H9 (cell line): ENCODE results near the gene SMIM36. TPM values are rescaled to one million over a fixed set of nuclear protein-coding genes. Genes with fewer than 3 reads are reported as not detected.

Experiments
- DNase-seq: peaks from one replicate; pipeline ENCODE4 v3.0.0-alpha.2; 2017
- H2AFZ ChIP-seq: one replicate; pipeline ENCODE4 v1.6.1; 2013; ENCODE audit warnings: mild to moderate bottlenecking, low read length, control low read depth, moderate library complexity
- H2AK5ac ChIP-seq: 2 replicates; pipeline ENCODE4 v1.6.1; 2013; ENCODE audit warnings: low read length, control low read depth, mixed read lengths; ENCODE audit not compliant: insufficient read length
- H2BK120ac ChIP-seq: one replicate; pipeline ENCODE4 v1.6.1; 2013; ENCODE audit warnings: low read depth, mild to moderate bottlenecking, low read length, control low read depth, inconsistent platforms; ENCODE audit not compliant: poor library complexity, severe bottlenecking
- H2BK12ac ChIP-seq: 2 replicates; pipeline ENCODE4 v1.6.1; 2013; ENCODE audit warnings: low read length, control low read depth, mixed read lengths, low read depth; ENCODE audit not compliant: insufficient read length
- H2BK15ac ChIP-seq: 2 replicates; pipeline ENCODE4 v1.6.1; 2013; ENCODE audit warnings: low read depth, low read length, control low read depth
- H2BK20ac ChIP-seq: one replicate; pipeline ENCODE4 v1.6.1; 2013; ENCODE audit warnings: low read depth, mild to moderate bottlenecking, low read length, control low read depth, inconsistent platforms; ENCODE audit not compliant: poor library complexity, severe bottlenecking
- H2BK5ac ChIP-seq: 2 replicates; pipeline ENCODE4 v1.6.1; 2013; ENCODE audit warnings: low read length, control low read depth, mixed read lengths; ENCODE audit not compliant: insufficient read length
- H3K14ac ChIP-seq: 2 replicates; pipeline ENCODE4 v1.6.1; 2013; ENCODE audit warnings: low read length, control low read depth; ENCODE audit not compliant: insufficient read depth
- H3K18ac ChIP-seq: 2 replicates; pipeline ENCODE4 v1.6.1; 2013; ENCODE audit warnings: low read depth, mild to moderate bottlenecking, mixed read lengths, low read length, control low read depth; ENCODE audit not compliant: insufficient read length
- H3K23ac ChIP-seq: 2 replicates; pipeline ENCODE4 v1.6.1; 2013; ENCODE audit warnings: low read length, control low read depth, mixed read lengths, low read depth; ENCODE audit not compliant: insufficient read length
- H3K23me2 ChIP-seq: 2 replicates; pipeline ENCODE4 v1.6.1; 2013; ENCODE audit warnings: low read depth, mild to moderate bottlenecking, mixed read lengths, low read length, control low read depth; ENCODE audit not compliant: insufficient read length, poor library complexity, severe bottlenecking
- H3K27ac ChIP-seq: 2 replicates; pipeline ENCODE4 v1.5.1; 2013; ENCODE audit warnings: low read length, control low read depth, mixed read lengths, low read depth; ENCODE audit not compliant: insufficient read length
- H3K27me3 ChIP-seq: 2 replicates; pipeline ENCODE4 v1.6.1; 2013; ENCODE audit warnings: low read length, control low read depth, inconsistent platforms; ENCODE audit not compliant: insufficient read depth
- H3K4ac ChIP-seq: 2 replicates; pipeline ENCODE4 v1.6.1; 2013; ENCODE audit warnings: low read depth, mild to moderate bottlenecking, control low read depth, inconsistent platforms, low read length, moderate library complexity
- H3K4me1 ChIP-seq: 2 replicates; pipeline ENCODE4 v1.6.1; 2013; ENCODE audit warnings: low read length, control low read depth, inconsistent platforms; ENCODE audit not compliant: insufficient read depth
- H3K4me2 ChIP-seq: 2 replicates; pipeline ENCODE4 v1.6.1; 2013; ENCODE audit warnings: low read length, control low read depth, mixed read lengths; ENCODE audit not compliant: insufficient read length, insufficient read depth
- H3K56ac ChIP-seq: 2 replicates; pipeline ENCODE4 v1.6.1; 2013; ENCODE audit warnings: low read depth, mild to moderate bottlenecking, mixed read lengths, low read length, control low read depth; ENCODE audit not compliant: insufficient read length
- H3K79me1 ChIP-seq: 2 replicates; pipeline ENCODE4 v1.6.1; 2013; ENCODE audit warnings: low read depth, mild to moderate bottlenecking, moderate library complexity, low read length, control low read depth, inconsistent platforms; ENCODE audit not compliant: insufficient read depth, poor library complexity, severe bottlenecking
- H3K79me2 ChIP-seq: 2 replicates; pipeline ENCODE4 v1.6.1; 2013; ENCODE audit warnings: low read length, control low read depth, inconsistent platforms; ENCODE audit not compliant: insufficient read depth
- H3K9ac ChIP-seq: 2 replicates; pipeline ENCODE4 v1.6.1; 2013; ENCODE audit warnings: low read length, control low read depth, mixed read lengths; ENCODE audit not compliant: insufficient read length; ENCODE audit errors: extremely low read depth
- H3K9me3 ChIP-seq: one replicate; pipeline ENCODE4 v1.6.1; 2013; ENCODE audit warnings: low read depth, low read length, inconsistent platforms; ENCODE audit not compliant: control insufficient read depth
- H3T11ph ChIP-seq: one replicate; pipeline ENCODE4 v1.6.1; 2013; ENCODE audit warnings: mild to moderate bottlenecking, low read length, control low read depth, inconsistent platforms
- H4K20me1 ChIP-seq: one replicate; pipeline ENCODE4 v1.6.1; 2013; ENCODE audit not compliant: control insufficient read depth, insufficient read length, insufficient read depth
- H4K5ac ChIP-seq: 2 replicates; pipeline ENCODE4 v1.6.1; 2013; ENCODE audit warnings: low read depth, mild to moderate bottlenecking, mixed read lengths, low read length, control low read depth; ENCODE audit not compliant: insufficient read length
- H4K8ac ChIP-seq: replicated peaks from 2 replicates; pipeline ENCODE4 v1.6.1; 2013; ENCODE audit warnings: low read length, control low read depth, mixed read lengths, low read depth; ENCODE audit not compliant: insufficient read length
- H4K91ac ChIP-seq: 2 replicates; pipeline ENCODE4 v1.6.1; 2013; ENCODE audit warnings: low read depth, mild to moderate bottlenecking, moderate library complexity, mixed read lengths, low read length, control low read depth; ENCODE audit not compliant: insufficient read length
- H3K27ac Mint-ChIP-seq, 3 experiments: 2 replicates in 2 of 3; 3 replicates in 1 of 3; pipeline ENCODE4 v1.8.0; 2020 to 2021; ENCODE audit warnings: mixed read lengths in 3 of 3, mild to moderate bottlenecking in 1 of 3, moderate library complexity in 1 of 3
- H3K27me3 Mint-ChIP-seq: 2 replicates; pipeline ENCODE4 v1.8.0; 2021; ENCODE audit warnings: low read depth, mild to moderate bottlenecking, moderate library complexity, mixed read lengths
- H3K36me3 Mint-ChIP-seq, 3 experiments: 2 replicates in 2 of 3; 3 replicates in 1 of 3; pipeline ENCODE4 v1.8.0; 2020 to 2021; ENCODE audit warnings: low read depth in 3 of 3, mixed read lengths in 3 of 3; ENCODE audit not compliant: insufficient read depth in 1 of 3
- H3K4me1 Mint-ChIP-seq, 2 experiments: 2 replicates each; pipeline ENCODE4 v1.8.0; 2020; ENCODE audit warnings: mixed read lengths in 2 of 2
- H3K4me3 Mint-ChIP-seq, 2 experiments: 2 replicates in 1 of 2; 3 replicates in 1 of 2; pipeline ENCODE4 v1.8.0; 2020 to 2021; ENCODE audit warnings: mild to moderate bottlenecking in 2 of 2, mixed read lengths in 2 of 2, moderate library complexity in 1 of 2
- H3K9me3 Mint-ChIP-seq, 2 experiments: 2 replicates in 1 of 2; 3 replicates in 1 of 2; pipeline ENCODE4 v1.8.0; 2020; ENCODE audit warnings: mild to moderate bottlenecking in 2 of 2, mixed read lengths in 2 of 2, moderate library complexity in 1 of 2
- WGBS: extraction: QIAGEN DNeasy Blood & Tissue Kit; methylation state at CpG from one replicate; pipeline ENCODE4 v1.1.7; 2013; ENCODE audit warnings: missing lambda C conversion rate, low lambda C conversion rate, mixed read lengths; ENCODE audit not compliant: insufficient read length; ENCODE audit errors: extremely low coverage; 5-methylcytosine and 5-hydroxymethylcytosine counted together
- long read RNA-seq: library from polyadenylated mRNA; unstranded; transcript quantifications from one replicate; pipeline ENCODE4 v2.0.0, GENCODE V29; 2020
- total RNA-seq: library from RNA; stranded (reverse); gene quantifications from 2 replicates; pipeline ENCODE4 v1.2.1, GENCODE V29; 2021
- TF ChIP-seq, protein P1 (sequence below): fragments of 200-600 bp; sonication (generic); conservative IDR thresholded peaks from 3 replicates; pipeline ENCODE4 v1.8.0; 2021; ENCODE audit warnings: antibody characterized with exemption, mild to moderate bottlenecking

The SMIM36 gene
- total RNA-seq, result not detected in 2 replicates
- long read RNA-seq, result 0 reads

- Histone ChIP-seq H2BK15ac (no peak within 1 kb of the TSS), H3K4ac (no peak within 1 kb of the TSS), H4K91ac (no peak within 1 kb of the TSS), H2AFZ (no peak within 1 kb of the TSS), H3K27me3 (no peaks in the 10 kb centered on the region), H2BK5ac (no peak within 1 kb of the TSS), H2BK20ac (no peak within 1 kb of the TSS), H3K14ac (no peak within 1 kb of the TSS), H3K23ac (no peak within 1 kb of the TSS), H2AK5ac (no peak within 1 kb of the TSS), H3K4me2 (no peak within 1 kb of the TSS), H2BK12ac (no peak within 1 kb of the TSS), H3K79me2 (no peaks in the 10 kb centered on the region), H2BK120ac (no peak within 1 kb of the TSS), H3K9ac (no peak within 1 kb of the TSS), H3T11ph (no peak within 1 kb of the TSS), H4K20me1 (no peaks in the 10 kb centered on the region), H3K4me1 (no peaks in the 10 kb centered on the region), H3K23me2 (no peaks in the 10 kb centered on the region), H4K8ac (no peak within 1 kb of the TSS), H3K79me1 (no peaks in the 10 kb centered on the region), H3K56ac (no peak within 1 kb of the TSS), H3K9me3 (no peaks in the 10 kb centered on the region), H3K27ac (no peak within 1 kb of the TSS), H3K18ac (no peak within 1 kb of the TSS), H4K5ac (no peak within 1 kb of the TSS)
- Mint-ChIP-seq H3K4me1 (peaks cover 9 to 12% of the 10 kb centered on the region in 2 experiments), H3K36me3 (no peaks in the 10 kb centered on the region; a peak in 3 of 7 replicates), H3K4me3 (no peak within 1 kb of the TSS), H3K9me3 (peaks cover 0 to 3% of the 10 kb centered on the region in 2 experiments; a peak in 1 of 5 replicates), H3K27me3 (no peaks in the 10 kb centered on the region), H3K27ac (no peak within 1 kb of the TSS)
- no peak for DNase-seq
- TF ChIP-seq, protein P1, sequence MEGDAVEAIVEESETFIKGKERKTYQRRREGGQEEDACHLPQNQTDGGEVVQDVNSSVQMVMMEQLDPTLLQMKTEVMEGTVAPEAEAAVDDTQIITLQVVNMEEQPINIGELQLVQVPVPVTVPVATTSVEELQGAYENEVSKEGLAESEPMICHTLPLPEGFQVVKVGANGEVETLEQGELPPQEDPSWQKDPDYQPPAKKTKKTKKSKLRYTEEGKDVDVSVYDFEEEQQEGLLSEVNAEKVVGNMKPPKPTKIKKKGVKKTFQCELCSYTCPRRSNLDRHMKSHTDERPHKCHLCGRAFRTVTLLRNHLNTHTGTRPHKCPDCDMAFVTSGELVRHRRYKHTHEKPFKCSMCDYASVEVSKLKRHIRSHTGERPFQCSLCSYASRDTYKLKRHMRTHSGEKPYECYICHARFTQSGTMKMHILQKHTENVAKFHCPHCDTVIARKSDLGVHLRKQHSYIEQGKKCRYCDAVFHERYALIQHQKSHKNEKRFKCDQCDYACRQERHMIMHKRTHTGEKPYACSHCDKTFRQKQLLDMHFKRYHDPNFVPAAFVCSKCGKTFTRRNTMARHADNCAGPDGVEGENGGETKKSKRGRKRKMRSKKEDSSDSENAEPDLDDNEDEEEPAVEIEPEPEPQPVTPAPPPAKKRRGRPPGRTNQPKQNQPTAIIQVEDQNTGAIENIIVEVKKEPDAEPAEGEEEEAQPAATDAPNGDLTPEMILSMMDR, result no peak
- WGBS, result no CpG with 5 or more reads among the region's 18 CpGs
Measured at GRCh38 chr17:55510986-55511721, at the start of gene SMIM36. Gene SMIM36 (minus strand): TSS chr17:55511452.
